ENCODE results near the gene FGFR2. TPM values are rescaled to one million over a fixed set of nuclear protein-coding genes. Genes with fewer than 3 reads are reported as not detected.

FGFR2 gene
- total RNA-seq, 4 donors from 2014 or later, result 8.4 to 16.5 (median 9.2) TPM

DNA sequence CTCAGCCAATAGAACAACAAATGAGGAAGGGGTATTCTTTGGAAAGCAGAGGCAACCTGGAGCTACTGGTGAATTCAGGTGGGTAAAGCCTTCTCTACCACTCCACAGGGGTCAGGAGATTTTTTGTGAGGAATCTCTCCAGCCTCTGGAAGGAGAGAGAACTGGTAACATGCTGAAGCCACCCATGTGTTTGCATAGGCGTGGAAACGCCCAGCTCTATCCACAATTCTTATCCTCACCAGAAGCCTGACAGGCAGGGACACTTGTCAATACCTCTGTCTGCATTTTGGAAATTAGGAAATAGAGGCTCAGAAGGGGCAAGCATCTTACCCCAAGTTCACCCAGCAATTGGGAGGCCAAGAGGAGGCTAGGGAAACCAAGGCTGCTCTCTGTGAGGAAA is 133.7 kb downstream of the FGFR2 start:
- no peak overlapping the region for H3K4me3 ChIP-seq
- no peaks in the 10 kb centered on the region for H3K9me3 ChIP-seq
- WGBS, 2 donors, result 94 to 100% methylated on average over 2 of the region's 2 CpGs
- no peaks in the 10 kb centered on the region for H3K27me3 ChIP-seq
- no peaks in the 10 kb centered on the region for H3K36me3 ChIP-seq
- DNase-seq (ENCODE audit: low spot score in 2 of 2), result no peak
- H3K27ac ChIP-seq, result no peak overlapping the region
- TF ChIP-seq EP300 (IDR thresholded peaks at IDR 0.05) (no peak), POLR2A (IDR thresholded peaks at IDR 0.05) (no peak)
- TF ChIP-seq, protein P1, sequence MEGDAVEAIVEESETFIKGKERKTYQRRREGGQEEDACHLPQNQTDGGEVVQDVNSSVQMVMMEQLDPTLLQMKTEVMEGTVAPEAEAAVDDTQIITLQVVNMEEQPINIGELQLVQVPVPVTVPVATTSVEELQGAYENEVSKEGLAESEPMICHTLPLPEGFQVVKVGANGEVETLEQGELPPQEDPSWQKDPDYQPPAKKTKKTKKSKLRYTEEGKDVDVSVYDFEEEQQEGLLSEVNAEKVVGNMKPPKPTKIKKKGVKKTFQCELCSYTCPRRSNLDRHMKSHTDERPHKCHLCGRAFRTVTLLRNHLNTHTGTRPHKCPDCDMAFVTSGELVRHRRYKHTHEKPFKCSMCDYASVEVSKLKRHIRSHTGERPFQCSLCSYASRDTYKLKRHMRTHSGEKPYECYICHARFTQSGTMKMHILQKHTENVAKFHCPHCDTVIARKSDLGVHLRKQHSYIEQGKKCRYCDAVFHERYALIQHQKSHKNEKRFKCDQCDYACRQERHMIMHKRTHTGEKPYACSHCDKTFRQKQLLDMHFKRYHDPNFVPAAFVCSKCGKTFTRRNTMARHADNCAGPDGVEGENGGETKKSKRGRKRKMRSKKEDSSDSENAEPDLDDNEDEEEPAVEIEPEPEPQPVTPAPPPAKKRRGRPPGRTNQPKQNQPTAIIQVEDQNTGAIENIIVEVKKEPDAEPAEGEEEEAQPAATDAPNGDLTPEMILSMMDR (IDR thresholded peaks at IDR 0.05), result no peak
- no peaks in the 10 kb centered on the region for H3K4me1 ChIP-seq

DNA sequence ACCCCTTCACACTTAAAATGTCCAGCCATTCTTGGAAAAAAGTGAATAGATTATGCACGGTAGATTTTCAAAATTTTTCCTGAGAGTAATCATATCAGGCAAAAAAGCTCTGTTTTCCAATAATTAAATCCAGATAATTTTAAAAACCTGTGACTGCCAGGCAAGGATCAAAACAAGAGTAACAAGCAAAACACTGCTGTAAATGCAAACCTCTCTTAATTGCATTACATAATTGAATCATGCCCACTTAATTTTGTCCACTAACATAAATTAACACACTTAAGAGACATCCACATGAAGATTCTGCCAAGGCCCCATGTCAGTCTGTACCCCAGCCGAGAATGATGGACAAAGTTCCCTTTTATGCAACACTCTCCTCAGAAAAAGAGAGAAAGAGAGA is 135.3 kb downstream of the FGFR2 start:
- Histone ChIP-seq H3K4me1 (no peaks in the 10 kb centered on the region), H3K27me3 (no peaks in the 10 kb centered on the region), H3K4me3 (no peak overlapping the region), H3K36me3 (no peaks in the 10 kb centered on the region), H3K27ac (no peak overlapping the region), H3K9me3 (no peaks in the 10 kb centered on the region)
- 79 to 81% methylated on average over 2 of the region's 2 CpGs for WGBS, 2 donors
- TF ChIP-seq POLR2A (IDR thresholded peaks at IDR 0.05) (no peak), EP300 (IDR thresholded peaks at IDR 0.05) (no peak)
- TF ChIP-seq, protein P1 (IDR thresholded peaks at IDR 0.05), result no peak
- DNase-seq (ENCODE audit: low spot score in 2 of 2), result no peak

DNA sequence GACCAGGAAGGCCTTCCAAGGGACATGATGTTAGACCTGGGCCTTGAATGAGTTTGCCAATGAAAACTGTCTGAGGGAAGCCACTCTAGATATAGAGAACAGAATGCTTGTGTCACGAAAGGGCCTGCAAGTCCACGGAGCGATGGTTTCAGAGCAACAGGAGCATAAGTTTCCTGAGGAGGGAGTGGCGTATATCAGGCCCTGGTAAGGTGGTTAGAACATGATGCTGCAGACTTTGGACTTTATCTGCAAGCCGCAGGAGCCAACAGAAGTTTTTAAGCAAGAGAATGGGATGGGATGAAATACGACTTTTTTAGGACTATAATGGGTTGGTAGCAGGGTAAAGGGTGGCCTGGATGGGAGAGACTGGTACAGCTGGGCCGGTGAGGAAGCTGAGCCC is 136.0 kb downstream of the FGFR2 start:
- TF ChIP-seq EP300 (IDR thresholded peaks at IDR 0.05) (no peak), POLR2A (IDR thresholded peaks at IDR 0.05) (no peak)
- TF ChIP-seq, protein P1 (IDR thresholded peaks at IDR 0.05), result no peak
- H3K4me3 ChIP-seq, result no peak overlapping the region
- H3K36me3 ChIP-seq, result no peaks in the 10 kb centered on the region
- H3K27me3 ChIP-seq, result no peaks in the 10 kb centered on the region
- 94% methylated on average over 7 of the region's 7 CpGs for WGBS, 2 donors
- H3K9me3 ChIP-seq, result no peaks in the 10 kb centered on the region
- H3K4me1 ChIP-seq, result no peaks in the 10 kb centered on the region
- DNase-seq (ENCODE audit: low spot score in 2 of 2), result no peak
- no peak overlapping the region for H3K27ac ChIP-seq

DNA sequence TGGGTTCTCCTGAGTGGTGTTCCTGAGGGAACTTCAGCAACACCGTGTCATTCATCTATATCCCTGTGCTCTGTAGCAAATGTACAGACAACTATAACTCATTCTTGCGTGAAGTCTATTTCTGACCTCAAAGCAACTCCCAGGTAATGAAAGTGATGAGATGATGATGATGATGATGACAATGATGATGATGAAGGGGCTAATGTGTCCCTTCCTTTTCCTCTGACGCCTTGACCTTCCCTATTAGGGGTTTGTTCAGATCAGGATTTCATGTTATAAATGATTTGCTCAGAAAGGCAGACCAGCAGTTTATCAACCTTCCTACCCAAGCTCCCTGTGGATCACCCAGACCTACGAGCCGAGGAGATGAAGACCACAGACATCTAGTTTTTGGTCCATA is 136.9 kb downstream of the FGFR2 start:
- WGBS, 2 donors, result 79 to 85% methylated on average over 5 of the region's 5 CpGs
- Histone ChIP-seq H3K9me3 (no peaks in the 10 kb centered on the region), H3K27me3 (no peaks in the 10 kb centered on the region), H3K27ac (no peak overlapping the region), H3K36me3 (no peaks in the 10 kb centered on the region), H3K4me3 (no peak overlapping the region), H3K4me1 (no peaks in the 10 kb centered on the region)
- TF ChIP-seq EP300 (IDR thresholded peaks at IDR 0.05), result no peak
- TF ChIP-seq, protein P1 (IDR thresholded peaks at IDR 0.05), result no peak
- no peak for TF ChIP-seq POLR2A (IDR thresholded peaks at IDR 0.05)
- DNase-seq (ENCODE audit: low spot score in 2 of 2), result no peak

DNA sequence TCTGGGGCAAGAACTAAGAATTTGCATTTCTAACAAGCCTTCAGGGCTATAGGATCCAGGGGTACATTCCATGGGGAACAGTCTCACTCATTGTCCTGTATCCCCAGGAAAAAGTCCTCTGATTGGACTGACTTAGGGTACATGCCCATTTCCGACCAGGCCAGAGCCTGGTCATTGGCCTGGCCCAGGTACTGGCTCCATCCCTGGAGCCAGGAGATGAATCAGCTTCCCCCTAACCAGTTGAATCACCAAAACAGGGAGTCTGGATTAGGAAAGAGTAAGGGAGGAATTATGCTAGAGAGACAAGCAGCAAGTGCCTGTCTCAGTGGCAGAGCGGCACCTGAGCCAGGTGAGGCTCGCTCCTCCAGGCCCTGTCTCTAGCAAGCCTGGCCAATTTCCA is 137.5 kb downstream of the FGFR2 start:
- Histone ChIP-seq H3K27ac (no peak overlapping the region), H3K36me3 (no peaks in the 10 kb centered on the region), H3K27me3 (no peaks in the 10 kb centered on the region), H3K9me3 (no peaks in the 10 kb centered on the region), H3K4me1 (no peaks in the 10 kb centered on the region), H3K4me3 (no peak overlapping the region)
- TF ChIP-seq EP300 (IDR thresholded peaks at IDR 0.05), result no peak
- no peak for TF ChIP-seq POLR2A (IDR thresholded peaks at IDR 0.05)
- WGBS, 2 donors, result 76 to 89% methylated on average over 3 of the region's 3 CpGs
- no peak for DNase-seq (ENCODE audit: low spot score in 2 of 2)

Measured in tibial nerve (tissue), 4 donors.